Measurements from ENCODE around the gene RNF11.

DNA sequence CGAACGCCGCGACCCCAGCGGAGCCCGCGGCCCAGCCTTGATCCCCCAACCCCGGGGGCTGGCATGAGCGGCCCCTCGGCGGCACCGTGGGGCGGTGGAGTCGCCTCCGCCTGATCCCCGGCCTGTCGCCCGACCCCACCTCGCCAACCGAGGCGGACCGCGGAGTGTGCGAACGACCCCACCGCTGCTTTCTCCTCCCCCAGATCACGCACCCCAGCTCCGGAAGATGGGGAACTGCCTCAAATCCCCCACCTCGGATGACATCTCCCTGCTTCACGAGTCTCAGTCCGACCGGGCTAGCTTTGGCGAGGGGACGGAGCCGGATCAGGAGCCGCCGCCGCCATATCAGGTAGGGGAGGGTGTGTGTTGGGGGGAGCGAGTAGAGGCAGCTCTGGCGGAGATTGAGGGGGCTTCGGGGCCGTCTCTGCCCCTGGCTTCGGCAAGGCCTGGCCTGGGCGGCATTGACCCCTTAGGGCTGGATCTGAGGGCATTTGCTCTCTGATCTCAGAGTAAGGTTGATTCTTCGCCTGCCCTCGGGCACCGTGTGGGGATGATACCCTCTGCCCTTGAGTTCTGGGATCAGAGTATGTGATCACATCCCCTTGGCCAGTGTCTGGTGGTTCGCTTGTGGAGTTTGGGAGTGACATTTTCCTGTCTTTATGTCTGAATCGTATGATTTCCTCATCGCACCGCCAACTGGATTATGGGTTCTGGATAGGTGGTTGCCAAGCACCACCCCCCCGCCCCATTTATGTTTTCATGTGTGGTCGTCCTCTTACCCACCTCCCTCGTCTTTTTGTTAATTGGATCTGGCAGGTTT lies 668 bp downstream of the RNF11 start:
- TF ChIP-seq FOXP2 (optimal IDR thresholded peaks at IDR 0.05; ENCODE audit: control extremely low read depth, extremely low read length, insufficient read depth) (no peak), POLR2AphosphoS5 (IDR thresholded peaks at IDR 0.05; ENCODE audit: borderline replicate concordance, low read depth, low read length) (no peak), EZH2 (IDR thresholded peaks at IDR 0.05) (no peak)

Data from SK-N-MC (cell line).